Limb (tissue), 2 donors: ENCODE measurements around the gene GJD2.
A peak's percentile ranks its signal among the peaks of the same experiment; 100 is the strongest.

Source experiments
- DNase-seq, 2 donors: peaks; one replicate each; pipeline ENCODE4 v3.0.0-alpha.2; 2016; ENCODE audit errors: extremely low spot score in 2 of 2

The GJD2 gene

GRCh38 chr15:34725556-34725955 is 29.2 kb downstream of the GJD2 start:
- DNase-seq, result peak; percentile 38 to 64

- no peak for DNase-seq
Measured at GRCh38 chr15:34724481-34724880, 30.3 kb downstream of the GJD2 start.

GRCh38 chr15:34722439-34722836 is 32.4 kb downstream of the GJD2 start:
- DNase-seq, result no peak

DNA sequence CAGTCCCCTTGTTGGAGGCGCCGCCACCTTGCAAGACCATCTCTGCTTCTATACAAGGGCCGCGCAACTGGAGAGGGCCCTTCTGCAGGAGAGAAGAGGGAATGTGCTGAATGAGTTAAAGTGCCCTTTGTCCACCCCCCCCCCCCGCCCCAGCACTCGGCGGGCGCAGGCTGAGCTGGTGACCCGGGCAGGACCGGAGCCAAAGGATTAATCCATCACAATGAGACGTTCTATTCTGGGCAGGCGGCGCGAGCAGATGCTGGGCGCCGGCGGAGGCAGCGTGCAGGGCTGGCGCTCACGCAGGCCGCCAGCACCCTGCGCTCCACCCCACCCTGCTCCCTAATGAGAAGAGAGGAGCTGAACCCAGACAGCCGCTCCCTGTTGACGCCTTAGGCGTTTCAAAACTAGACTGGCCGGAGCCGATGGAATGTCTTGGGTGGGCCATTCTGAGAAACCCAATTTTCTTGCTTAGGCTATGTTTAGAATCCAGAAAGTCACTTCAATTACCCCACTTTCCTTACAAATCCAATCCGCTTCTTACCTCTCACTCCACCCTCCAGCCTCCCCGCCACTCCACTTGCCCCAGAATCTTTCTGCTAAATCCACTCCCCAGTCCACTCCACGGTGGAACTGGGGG is 32.9 kb downstream of the GJD2 start:
- peak; percentile 64 to 77 for DNase-seq

GRCh38 chr15:34721157-34721801 is 33.5 kb downstream of the GJD2 start:
- no peak for DNase-seq

- no peak for DNase-seq
Measured at GRCh38 chr15:34719695-34720094, 35.1 kb downstream of the GJD2 start.

GRCh38 chr15:34718681-34719665 is 35.8 kb downstream of the GJD2 start:
- DNase-seq, result peak in 1 of 2 donors; percentile 32

- no peak for DNase-seq
Measured at GRCh38 chr15:34717729-34718128, 37.1 kb downstream of the GJD2 start.

DNA sequence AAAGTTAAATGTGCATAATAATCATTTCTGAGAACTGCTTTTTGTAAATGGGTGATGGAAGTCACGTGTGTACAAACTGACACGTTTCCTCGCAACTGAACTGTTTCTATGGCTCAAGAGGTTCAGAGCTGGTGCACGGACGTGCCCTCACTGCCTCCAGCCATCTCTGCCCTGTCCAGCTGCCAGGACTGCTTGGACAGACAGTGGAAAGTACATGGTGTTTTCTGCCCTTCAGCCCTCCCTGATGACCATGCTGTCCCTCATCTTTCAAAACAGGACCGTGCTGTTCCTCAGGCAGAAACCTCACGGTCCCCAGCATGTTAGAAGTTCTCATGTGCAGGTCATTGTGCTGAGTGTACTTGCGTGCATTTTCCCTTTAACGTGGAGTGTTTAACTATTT is 38.7 kb downstream of the GJD2 start:
- no peak for DNase-seq

DNA sequence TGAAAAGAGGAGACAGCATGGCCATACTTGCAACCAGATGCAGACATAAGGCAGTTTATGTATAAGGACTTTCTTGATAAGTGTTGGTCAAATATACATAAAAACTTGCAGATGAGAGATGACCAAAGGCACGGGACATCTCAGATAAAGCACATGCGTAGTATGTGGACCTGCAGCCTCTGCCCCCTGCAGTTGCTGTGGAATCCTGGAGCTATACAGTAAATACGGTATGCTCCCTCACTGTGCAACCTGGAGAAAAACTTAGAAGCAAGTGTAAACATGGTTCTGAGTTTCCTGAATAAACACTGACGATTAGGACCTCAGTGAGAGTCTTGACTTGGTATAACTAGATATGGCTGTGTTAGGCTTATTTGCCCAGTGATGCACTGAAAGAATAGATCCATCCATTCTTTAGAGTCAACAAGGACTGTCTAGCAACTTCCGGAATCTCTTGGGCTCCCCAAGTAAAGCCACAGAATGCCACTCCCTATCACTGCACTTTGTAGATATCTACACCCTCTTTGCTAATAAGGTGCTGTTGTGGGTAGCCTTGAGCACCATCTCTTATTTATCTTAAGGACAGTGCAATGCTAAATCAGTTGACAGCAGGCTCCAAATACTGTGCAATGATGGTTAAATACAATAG is 40.2 kb downstream of the GJD2 start:
- DNase-seq, result no peak

GRCh38 chr15:34713635-34714034 is 41.2 kb downstream of the GJD2 start:
- no peak for DNase-seq

GRCh38 chr15:34709866-34710265 is 44.9 kb downstream of the GJD2 start:
- no peak for DNase-seq

- peak in 1 of 2 donors; percentile 33 for DNase-seq
Measured at GRCh38 chr15:34708422-34708821, 46.4 kb downstream of the GJD2 start.

GRCh38 chr15:34701536-34701935 is 53.3 kb downstream of the GJD2 start:
- DNase-seq, result no peak
